Measurements from ENCODE around the gene TFB1M.

GRCh38 chr6:155246825-155247224, 67.5 kb downstream of the TFB1M start:
- TF ChIP-seq CTCF (IDR thresholded peaks at IDR 0.05) (no peak), POLR2A (IDR thresholded peaks at IDR 0.05) (no peak), POLR2AphosphoS5 (IDR thresholded peaks at IDR 0.05) (no peak), EP300 (IDR thresholded peaks at IDR 0.05) (no peak)

Data from suprapubic skin (tissue), 4 donors.